ENCODE results near the gene LCE1E.

Gene LCE1E

DNA sequence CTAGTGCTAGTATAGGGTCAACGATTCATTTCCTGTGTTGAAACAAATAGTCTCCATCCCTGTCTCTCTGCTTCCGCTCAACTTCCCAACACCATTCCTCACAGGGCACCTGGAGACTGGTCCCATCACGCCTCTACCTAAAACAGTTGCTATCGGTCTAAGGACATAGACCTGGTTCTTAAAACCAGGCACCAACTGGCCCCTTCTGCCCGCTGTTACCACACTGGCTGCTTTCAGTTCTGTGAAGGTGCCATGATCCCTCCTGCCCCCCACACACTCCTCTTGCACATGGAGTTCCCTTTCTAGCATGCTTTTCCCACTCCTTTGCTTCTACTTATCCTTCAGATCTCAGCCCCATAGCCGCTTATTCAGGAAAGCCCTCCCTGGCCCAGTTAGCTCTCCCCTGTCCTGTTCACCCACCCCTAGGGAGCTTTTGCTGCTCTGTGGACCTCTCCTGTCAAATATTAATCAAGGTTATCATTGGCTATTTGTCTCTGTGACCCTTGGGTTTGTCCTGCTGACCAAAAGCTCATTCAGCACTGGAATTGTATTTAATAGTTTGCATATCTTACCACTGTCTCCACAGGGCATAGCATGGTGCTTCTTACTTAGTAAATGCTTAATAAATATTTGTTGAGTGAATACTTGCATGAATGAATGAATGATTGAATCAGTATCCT, 40.2 kb upstream of the LCE1E start:
- H3K4me3 ChIP-seq (replicated peaks; ENCODE audit: low read depth, low read length): no peak overlapping the region
- TF ChIP-seq CTCF (IDR thresholded peaks at IDR 0.05; ENCODE audit: low read length, missing control alignments): no peak
- DNase-seq (ENCODE audit: low read depth): no peak

DNA sequence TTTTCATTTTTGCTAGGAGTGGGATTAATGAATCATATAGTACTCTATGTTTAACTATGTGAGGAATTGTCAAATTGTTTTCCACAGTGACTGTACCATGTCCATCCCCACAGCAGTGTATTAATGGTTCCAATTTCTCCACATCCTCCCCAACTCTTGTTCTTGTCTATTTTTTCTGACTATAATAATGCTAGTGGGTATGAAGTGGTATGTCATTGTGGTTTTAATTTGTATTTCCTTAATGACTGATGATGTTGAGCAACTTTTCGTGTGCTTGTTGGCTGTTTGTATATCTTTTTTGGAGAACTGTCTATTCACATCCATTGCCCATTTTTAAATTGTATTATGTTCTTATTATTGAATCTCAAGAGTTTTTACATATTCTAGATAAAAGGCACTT, 38.2 kb upstream of the LCE1E start:
- DNase-seq (ENCODE audit: low read depth): no peak
- TF ChIP-seq CTCF (IDR thresholded peaks at IDR 0.05; ENCODE audit: low read length, missing control alignments): no peak
- H3K4me3 ChIP-seq (replicated peaks; ENCODE audit: low read depth, low read length): no peak overlapping the region

- DNase-seq (ENCODE audit: low read depth): peak; percentile 0
- no peak overlapping the region for H3K4me3 ChIP-seq (replicated peaks; ENCODE audit: low read depth, low read length)
- TF ChIP-seq CTCF (IDR thresholded peaks at IDR 0.05; ENCODE audit: low read length, missing control alignments): no peak
Measured at GRCh38 chr1:152752225-152752624, 33.8 kb upstream of the LCE1E start.

GRCh38 chr1:152753586-152753985, 32.5 kb upstream of the LCE1E start:
- H3K4me3 ChIP-seq (replicated peaks; ENCODE audit: low read depth, low read length): no peak overlapping the region
- DNase-seq (ENCODE audit: low read depth): no peak
- no peak for TF ChIP-seq CTCF (IDR thresholded peaks at IDR 0.05; ENCODE audit: low read length, missing control alignments)

DNA sequence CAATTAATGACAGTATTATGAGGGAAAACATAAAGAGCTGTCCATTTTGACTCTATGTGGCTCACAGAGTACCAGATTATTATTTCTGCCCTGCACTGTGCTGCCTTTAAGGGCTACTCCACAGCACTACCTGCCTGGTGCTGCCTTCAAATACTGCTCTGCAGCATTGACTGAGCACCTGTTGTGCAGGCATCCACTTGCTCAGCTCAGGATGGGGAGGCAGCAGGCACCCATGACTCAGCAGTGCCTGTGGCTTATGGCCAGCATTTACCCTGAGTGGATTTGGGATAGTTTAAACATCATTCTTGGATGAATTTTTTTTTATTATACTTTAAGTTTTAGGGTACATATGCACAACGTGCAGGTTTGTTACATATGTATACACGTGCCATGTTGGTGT, 29.2 kb upstream of the LCE1E start:
- H3K4me3 ChIP-seq (replicated peaks; ENCODE audit: low read depth, low read length): no peak overlapping the region
- DNase-seq (ENCODE audit: low read depth): no peak
- no peak for TF ChIP-seq CTCF (IDR thresholded peaks at IDR 0.05; ENCODE audit: low read length, missing control alignments)

DNA sequence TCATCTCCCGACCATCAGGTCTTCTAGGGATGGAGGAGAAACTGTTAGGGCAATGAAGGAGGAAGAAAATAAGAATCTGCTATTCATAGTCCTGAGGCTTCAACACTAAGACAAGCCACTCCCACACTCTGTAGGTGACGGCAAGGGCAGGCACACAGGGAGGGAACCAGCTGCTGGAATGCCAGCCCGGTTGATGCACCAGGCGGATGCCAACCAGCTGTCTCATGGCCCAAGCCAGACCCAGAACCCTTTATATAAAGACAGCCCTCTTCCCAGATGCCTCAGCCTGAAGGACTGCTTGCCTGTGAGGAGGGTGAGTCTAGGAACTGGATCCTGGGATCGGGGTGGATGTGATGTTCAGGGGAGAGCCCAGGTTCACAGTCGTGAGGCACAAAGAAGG, 28.3 kb upstream of the LCE1E start, which contains the start of gene KPRP:
TSS of gene KPRP (plus strand) at position 279 of the 400 bp plus-strand sequence. CDS start 1,564 bp downstream, outside the sequence.
- H3K4me3 ChIP-seq (replicated peaks; ENCODE audit: low read depth, low read length): no peak within 1 kb of the TSS
- no peak for TF ChIP-seq CTCF (IDR thresholded peaks at IDR 0.05; ENCODE audit: low read length, missing control alignments)

GRCh38 chr1:152758636-152759035, 27.4 kb upstream of the LCE1E start:
- no peak for TF ChIP-seq CTCF (IDR thresholded peaks at IDR 0.05; ENCODE audit: low read length, missing control alignments)
- no peak for DNase-seq (ENCODE audit: low read depth)
- no peak overlapping the region for H3K4me3 ChIP-seq (replicated peaks; ENCODE audit: low read depth, low read length)

More for the DNA sequence above, 28.3 kb upstream of the LCE1E start, which contains the start of gene KPRP:
- no peak for DNase-seq (ENCODE audit: low read depth)
